ENCODE results near the gene NRIP1. TPM values are rescaled to one million over a fixed set of nuclear protein-coding genes. Genes with fewer than 3 reads are reported as not detected.

Gene NRIP1
- total RNA-seq, 2 donors from 2014 or later: 49.5 to 89.3 TPM

DNA sequence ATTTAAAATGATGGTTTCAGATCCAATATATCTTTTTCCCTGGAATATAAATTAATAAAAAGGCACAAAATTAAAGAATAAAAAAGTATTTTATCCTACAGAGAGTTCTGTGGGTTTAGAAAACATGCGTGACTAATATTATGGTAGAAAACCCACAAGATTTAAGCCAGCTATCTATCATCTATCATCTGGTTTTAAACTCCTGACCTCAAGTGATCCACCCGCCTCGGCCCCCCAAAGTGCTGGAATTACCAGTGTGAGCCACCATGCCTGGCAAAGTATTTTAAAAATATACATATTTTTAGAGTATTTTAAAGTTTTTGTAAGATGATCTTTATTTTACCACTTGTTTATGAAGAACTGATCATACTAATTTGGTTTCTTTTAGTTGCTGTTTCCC lies 79.5 kb downstream of the NRIP1 start:
- Histone ChIP-seq H3K4me3 (no peak overlapping the region), H3K9me3 (no peaks in the 10 kb centered on the region), H3K4me1 (no peaks in the 10 kb centered on the region), H3K27me3 (no peaks in the 10 kb centered on the region), H3K36me3 (no peaks in the 10 kb centered on the region), H3K27ac (no peak overlapping the region), H3K9ac (ENCODE audit: low read depth in 2 of 2, low read length in 2 of 2) (no peak overlapping the region)
- TF ChIP-seq CTCF (IDR thresholded peaks at IDR 0.05): no peak
- intact Hi-C loops (cut with DNase I): no loop called here
- no peak for DNase-seq

DNA sequence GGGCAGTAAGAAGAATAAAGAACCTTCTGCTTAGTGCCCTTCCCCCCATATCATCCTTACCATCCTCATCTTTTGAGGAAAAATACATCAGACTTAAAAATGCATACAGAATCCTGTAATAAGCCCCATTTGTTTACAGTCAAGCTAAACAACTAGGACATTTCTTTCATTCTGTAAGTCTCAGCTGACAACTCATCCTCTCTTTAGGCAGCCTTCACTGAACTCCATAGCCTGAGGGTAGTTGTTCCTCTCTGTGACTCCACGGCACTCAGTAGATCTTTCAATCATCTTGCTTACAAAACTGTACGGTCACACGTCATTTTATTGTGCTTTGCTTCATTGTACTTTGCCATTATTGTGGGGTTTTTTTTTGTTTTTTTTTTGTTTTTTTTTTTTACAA lies 82.5 kb downstream of the NRIP1 start:
- no peak for TF ChIP-seq CTCF (IDR thresholded peaks at IDR 0.05)
- Histone ChIP-seq H3K4me3 (no peak overlapping the region), H3K27me3 (no peaks in the 10 kb centered on the region), H3K9me3 (no peaks in the 10 kb centered on the region), H3K4me1 (no peaks in the 10 kb centered on the region), H3K27ac (no peak overlapping the region), H3K9ac (ENCODE audit: low read depth in 2 of 2, low read length in 2 of 2) (no peak overlapping the region), H3K36me3 (no peaks in the 10 kb centered on the region)
- intact Hi-C loops (cut with DNase I): no loop called here
- DNase-seq: no peak

DNA sequence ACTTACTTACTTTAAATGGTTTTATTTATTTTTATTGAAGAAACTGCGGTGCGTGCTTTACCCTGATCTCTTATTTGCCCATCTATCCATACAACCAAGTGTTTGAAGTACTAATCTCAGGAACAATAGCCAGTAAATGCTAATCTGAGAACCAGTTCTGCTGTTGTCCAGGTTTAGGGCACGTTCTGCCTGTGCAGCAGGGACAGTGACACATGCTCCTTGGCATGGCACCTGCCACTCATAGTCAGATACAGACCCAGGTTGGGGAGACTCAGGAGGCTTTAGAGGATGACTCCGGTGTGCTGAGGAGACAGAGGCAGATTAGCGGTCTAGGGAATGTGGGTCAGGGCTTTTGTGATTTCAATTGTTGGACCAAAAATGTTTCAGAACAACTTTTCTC lies 83.6 kb downstream of the NRIP1 start:
- no peaks in the 10 kb centered on the region for H3K9me3 ChIP-seq
- H3K4me3 ChIP-seq: no peak overlapping the region
- no peak for DNase-seq
- H3K36me3 ChIP-seq: no peaks in the 10 kb centered on the region
- no peak overlapping the region for H3K9ac ChIP-seq (ENCODE audit: low read depth in 2 of 2, low read length in 2 of 2)
- TF ChIP-seq CTCF (IDR thresholded peaks at IDR 0.05): no peak
- H3K4me1 ChIP-seq: no peaks in the 10 kb centered on the region
- intact Hi-C loops (cut with DNase I): no loop called here
- no peak overlapping the region for H3K27ac ChIP-seq
- H3K27me3 ChIP-seq: no peaks in the 10 kb centered on the region

GRCh38 chr21:14979264-14979663 lies 85.5 kb downstream of the NRIP1 start:
- no peak overlapping the region for H3K4me3 ChIP-seq
- no peak for TF ChIP-seq CTCF (IDR thresholded peaks at IDR 0.05)
- no peak for DNase-seq
- intact Hi-C loops (cut with DNase I): no loop called here
- no peaks in the 10 kb centered on the region for H3K9me3 ChIP-seq
- no peak overlapping the region for H3K27ac ChIP-seq
- H3K4me1 ChIP-seq: no peaks in the 10 kb centered on the region
- no peaks in the 10 kb centered on the region for H3K27me3 ChIP-seq
- H3K9ac ChIP-seq (ENCODE audit: low read depth in 2 of 2, low read length in 2 of 2): no peak overlapping the region
- no peaks in the 10 kb centered on the region for H3K36me3 ChIP-seq

DNA sequence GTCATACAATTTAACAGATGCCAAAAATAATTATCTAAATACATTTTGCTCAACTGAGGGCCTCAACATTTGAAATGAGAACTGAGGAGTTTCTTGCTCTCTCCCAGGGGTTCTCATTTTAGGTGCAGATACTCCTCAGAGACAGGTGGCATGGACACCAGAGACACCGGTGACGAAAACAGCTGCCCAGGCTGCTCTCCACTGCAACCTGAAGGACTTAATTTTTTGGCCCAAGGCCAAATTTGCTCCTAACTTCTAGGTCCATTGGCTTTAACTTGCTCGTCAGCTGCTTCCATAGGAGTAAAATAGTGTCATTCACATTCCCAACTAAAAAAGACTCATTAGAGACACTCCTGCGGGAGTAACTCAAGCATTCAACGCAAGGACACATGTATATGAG lies 87.0 kb downstream of the NRIP1 start:
- intact Hi-C loops (cut with DNase I): no loop called here
- Histone ChIP-seq H3K9ac (ENCODE audit: low read depth in 2 of 2, low read length in 2 of 2) (no peak overlapping the region), H3K4me3 (no peak overlapping the region), H3K9me3 (no peaks in the 10 kb centered on the region), H3K27me3 (no peaks in the 10 kb centered on the region), H3K36me3 (no peaks in the 10 kb centered on the region), H3K4me1 (no peaks in the 10 kb centered on the region), H3K27ac (no peak overlapping the region)
- no peak for TF ChIP-seq CTCF (IDR thresholded peaks at IDR 0.05)
- DNase-seq: no peak

Data from colonic mucosa (tissue), 4 donors.